ENCODE results near the gene DMAC1. TPM values are rescaled to one million over a fixed set of nuclear protein-coding genes. Genes with fewer than 3 reads are reported as not detected.

Gene DMAC1
- total RNA-seq = 11.3 and 12.1 TPM in 2 replicates

GRCh38 chr9:7799234-7799943 lies at the start of gene DMAC1:
Gene DMAC1, minus strand, starts transcription at chr9:7799778. Its CDS starts 44 bp downstream, at chr9:7799734.

Data from tracheal epithelial cell (primary cell).